Activated CD4-positive, alpha-beta memory T cell treated with anti-CD3 and anti-CD28 coated beads for 36 hours (primary cell): ENCODE measurements around the gene MPV17L2. TPM values are rescaled to one million over a fixed set of nuclear protein-coding genes. Genes with fewer than 3 reads are reported as not detected.

Experiments
- CTCF ChIA-PET: fragments of 350-600 bp; sonication (Branson Sonifier 250); formaldehyde crosslinking; loops from one replicate; lab custom pipeline; 2021; ENCODE audit warnings: antibody characterized with exemption, inconsistent platforms; lab: Charles Lee
- POLR2A ChIA-PET: fragments of 350-600 bp; sonication (Branson Sonifier 250); formaldehyde crosslinking; loops from one replicate; lab custom pipeline; 2021; ENCODE audit warnings: antibody characterized with exemption; lab: Charles Lee
- DNase-seq: peaks from one replicate; pipeline ENCODE4 v3.0.0-alpha.2; 2020
- H3K27ac Mint-ChIP-seq: one replicate; pipeline ENCODE4 v1.8.0; 2021; ENCODE audit warnings: mixed read lengths
- H3K27me3 Mint-ChIP-seq: one replicate; pipeline ENCODE4 v1.8.0; 2021; ENCODE audit warnings: mixed read lengths
- H3K36me3 Mint-ChIP-seq: one replicate; pipeline ENCODE4 v1.8.0; 2021; ENCODE audit warnings: mixed read lengths
- H3K4me1 Mint-ChIP-seq: one replicate; pipeline ENCODE4 v1.8.0; 2021; ENCODE audit warnings: low read depth, mixed read lengths
- H3K4me3 Mint-ChIP-seq: one replicate; pipeline ENCODE4 v1.8.0; 2021; ENCODE audit warnings: mild to moderate bottlenecking, mixed read lengths
- H3K9me3 Mint-ChIP-seq: one replicate; pipeline ENCODE4 v1.8.0; 2021; ENCODE audit warnings: mixed read lengths
- intact Hi-C: fragments of 100-400 bp; cut with micrococcal nuclease; formaldehyde crosslinking; loops from one replicate; pipeline ENCODE4 v1.15.1; 2023
- total RNA-seq, 2 experiments: library from RNA; stranded (reverse); gene quantifications; one replicate each; pipeline ENCODE4 v1.2.3, GENCODE V29; 2021

Gene MPV17L2
- total RNA-seq, 2 experiments from 2014 or later = 6.4 to 7.3 TPM

DNA sequence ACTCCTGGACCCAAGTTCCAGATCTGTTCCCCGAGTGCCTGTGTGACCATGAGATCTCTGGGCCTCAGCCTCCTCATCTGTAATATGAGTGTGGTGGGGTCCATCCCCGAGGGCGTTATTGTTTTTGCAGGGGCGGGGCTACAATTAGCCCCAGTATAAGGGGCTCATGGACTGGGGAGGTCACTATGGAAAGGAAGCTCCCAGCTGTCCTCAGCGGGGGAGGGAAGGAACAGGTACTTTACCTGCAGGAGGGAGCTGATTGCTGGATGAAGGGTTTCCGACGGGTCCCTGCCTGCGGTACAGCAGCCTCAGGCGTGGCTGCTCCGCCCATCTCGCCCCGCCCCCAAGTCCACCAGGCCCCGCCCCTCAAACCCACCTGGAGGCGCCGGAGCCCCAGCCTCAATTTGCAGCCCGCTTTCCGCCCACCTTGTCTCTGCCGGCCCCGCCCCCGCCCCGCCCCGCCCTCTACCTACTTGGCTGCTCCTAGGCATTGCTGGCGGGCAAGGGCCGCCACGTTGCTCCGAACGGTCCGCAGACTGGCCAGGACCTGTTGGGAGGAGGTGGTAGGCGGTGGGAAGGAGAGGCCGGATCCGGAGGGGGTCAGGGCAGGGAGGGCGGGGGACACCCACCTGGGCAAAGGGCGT, 27.7 kb downstream of the MPV17L2 start:
- peaks cover 18% of the 10 kb centered on the region for H3K4me1 Mint-ChIP-seq
- POLR2A ChIA-PET = no interaction called here
- no peak overlapping the region for H3K27ac Mint-ChIP-seq
- no peak overlapping the region for H3K4me3 Mint-ChIP-seq
- CTCF ChIA-PET = interaction anchor here (1.0 to 1.5 kb wide), 2 partner anchors 31 to 168 kb away, joined by 4 to 6 read pairs; no protein-coding TSS in a partner anchor
- no peaks in the 10 kb centered on the region for H3K36me3 Mint-ChIP-seq
- no peaks in the 10 kb centered on the region for H3K9me3 Mint-ChIP-seq
- peaks cover 32% of the 10 kb centered on the region for H3K27me3 Mint-ChIP-seq
- no peak for DNase-seq
- intact Hi-C loops = no loop called here

DNA sequence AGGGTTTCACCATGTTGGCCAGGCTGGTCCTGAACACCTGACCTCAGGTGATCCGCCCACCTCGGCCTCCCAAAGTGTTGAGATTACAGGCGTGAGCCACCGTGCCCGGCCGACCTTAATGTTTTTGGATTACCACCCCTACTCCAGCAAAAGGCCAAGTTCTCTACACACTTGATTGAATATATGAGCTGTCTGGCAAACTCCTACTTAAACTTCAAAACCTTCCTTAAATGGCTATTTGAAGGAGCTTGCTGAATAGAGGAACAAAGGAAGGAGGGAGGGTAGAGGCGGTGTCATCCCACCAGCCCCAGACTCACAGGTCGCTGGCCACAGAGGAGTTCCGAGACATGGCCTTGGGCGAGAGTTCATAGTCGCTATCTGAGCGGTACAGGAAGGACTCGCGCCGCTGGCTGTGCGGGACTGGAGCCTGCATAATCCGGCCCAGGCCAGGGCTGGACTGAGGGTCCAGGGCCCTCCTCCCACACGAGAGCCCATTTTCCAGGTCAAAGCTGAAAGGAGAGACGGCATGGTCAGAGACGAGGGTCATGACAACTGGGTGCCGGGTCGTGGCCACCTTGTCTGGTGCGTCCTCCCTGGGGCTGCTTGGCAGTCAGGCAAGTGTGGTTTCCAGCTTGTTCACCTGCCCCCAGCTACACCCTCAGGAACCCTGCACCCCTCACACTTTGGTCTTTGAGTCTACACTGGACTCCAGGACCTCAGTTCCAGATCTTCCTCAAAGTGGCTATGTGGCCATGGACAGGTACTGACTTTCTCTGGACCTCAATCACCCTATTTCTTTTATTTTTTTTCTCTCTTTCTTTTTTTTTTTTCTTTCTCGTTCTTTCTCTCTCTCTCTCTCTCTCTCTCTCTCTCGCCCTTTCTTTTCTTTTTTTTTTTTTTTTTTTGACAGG, 29.1 kb downstream of the MPV17L2 start:
- POLR2A ChIA-PET = interaction anchor here (0.6 kb wide), 1 partner anchor 362 kb away, joined by 3 read pairs; the partner anchor contains the start of gene RPL18A
- H3K27ac Mint-ChIP-seq = no peak overlapping the region

DNA sequence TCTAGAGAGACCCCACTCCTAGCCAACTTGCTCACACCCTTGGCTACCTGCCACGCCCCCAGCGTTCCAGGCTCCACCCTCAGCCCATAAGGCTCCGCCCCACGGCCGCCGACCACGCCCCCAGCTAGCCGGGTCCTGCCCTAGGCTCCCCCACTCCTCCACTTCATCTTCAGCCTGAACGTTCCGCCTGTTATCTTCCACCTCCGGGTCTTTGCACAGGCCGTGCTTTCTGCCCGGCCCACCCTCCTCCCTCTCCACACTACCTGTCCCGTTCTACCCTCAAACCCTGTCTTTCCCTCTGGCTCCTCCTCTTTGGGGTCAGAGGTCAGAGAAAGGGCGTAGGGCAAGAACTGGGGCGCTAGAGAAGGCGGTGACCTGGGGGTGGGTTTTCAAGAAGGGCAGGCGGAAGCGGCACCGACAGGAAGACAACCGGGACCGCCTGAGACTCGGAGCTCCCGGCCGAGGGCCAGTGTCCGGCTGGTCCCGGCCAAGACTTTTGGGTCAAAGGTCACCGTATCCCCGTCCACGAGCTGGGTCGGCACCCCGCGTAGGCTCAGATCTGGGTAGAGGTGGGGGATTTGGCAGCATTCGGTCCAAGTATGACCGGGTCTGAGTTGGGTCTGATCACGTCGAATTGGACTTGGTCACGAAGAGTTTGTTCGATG, 31.0 kb downstream of the MPV17L2 start:
- intact Hi-C loops = loop anchor here (2.0 kb wide), 2 partner anchors 63 to 71 kb away; partner anchors contain the start of gene PIK3R2
- Mint-ChIP-seq H3K27ac (no peak overlapping the region), H3K36me3 (no peaks in the 10 kb centered on the region), H3K9me3 (no peaks in the 10 kb centered on the region), H3K27me3 (peaks cover 52% of the 10 kb centered on the region), H3K4me3 (peak overlapping the region; percentile 71), H3K4me1 (peaks cover 21% of the 10 kb centered on the region)
- ChIA-PET CTCF (interaction anchor here (0.6 to 1.4 kb wide), 14 partner anchors 9 to 164 kb away, joined by 3 to 13 read pairs (median 3); partner anchors contain the start of genes JUND and RAB3A), POLR2A (interaction anchor here (0.6 to 1.2 kb wide), 2 partner anchors 31 to 66 kb away, joined by 3 read pairs; partner anchors contain the start of gene MPV17L2)
- DNase-seq = peak; percentile 57

More for the DNA sequence above, 29.1 kb downstream of the MPV17L2 start:
- no peaks in the 10 kb centered on the region for H3K36me3 Mint-ChIP-seq
- H3K27me3 Mint-ChIP-seq = peaks cover 40% of the 10 kb centered on the region
- H3K4me1 Mint-ChIP-seq = peaks cover 21% of the 10 kb centered on the region
- intact Hi-C loops = no loop called here
- DNase-seq = no peak
- CTCF ChIA-PET = interaction anchor here (1.0 to 2.3 kb wide), 4 partner anchors 14 to 57 kb away, joined by 3 to 9 read pairs (median 4); no protein-coding TSS in a partner anchor
- H3K4me3 Mint-ChIP-seq = no peak overlapping the region
- no peaks in the 10 kb centered on the region for H3K9me3 Mint-ChIP-seq

DNA sequence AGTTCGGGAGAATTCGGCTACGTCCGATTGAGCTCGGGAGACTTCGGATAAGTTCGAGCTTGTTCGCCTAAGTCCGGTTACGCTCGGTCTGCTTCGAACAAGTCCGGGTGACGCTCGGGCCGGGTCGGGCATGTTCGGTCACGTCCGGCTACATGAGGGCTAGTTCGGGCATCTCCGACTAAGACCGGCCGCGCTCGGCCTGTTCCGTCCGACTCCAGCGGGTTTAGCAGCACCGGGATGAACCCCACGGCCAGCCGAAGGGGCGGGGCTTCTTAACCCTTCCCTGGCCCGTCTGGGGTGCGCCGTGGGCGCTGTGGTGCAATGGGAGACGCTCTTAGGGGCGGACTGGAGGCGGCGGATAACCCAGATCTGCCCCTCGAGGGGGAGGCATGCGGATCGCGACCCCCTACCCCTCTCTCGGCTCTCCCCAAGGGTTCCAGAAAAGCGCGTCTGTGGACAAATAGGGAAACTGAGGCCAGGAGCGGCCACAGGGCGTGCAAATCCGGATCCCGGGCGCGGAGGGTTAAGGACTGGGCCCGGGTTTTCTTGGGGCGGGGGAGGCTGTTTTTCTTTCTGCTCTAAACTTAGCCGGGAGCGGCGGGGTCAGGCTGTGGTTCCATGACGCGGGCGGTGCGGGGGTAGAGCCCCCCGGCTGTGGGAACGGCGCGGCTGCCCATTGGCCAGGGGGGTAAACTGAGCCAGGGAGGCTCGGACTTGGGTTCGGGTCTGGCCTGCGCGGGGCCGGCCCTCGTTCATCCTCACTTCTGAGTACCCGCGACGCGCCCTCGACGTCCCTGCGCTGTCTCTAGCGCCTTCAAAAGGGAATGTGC, 31.7 kb downstream of the MPV17L2 start:
- POLR2A ChIA-PET = interaction anchor here (0.6 to 1.2 kb wide), 2 partner anchors 32 to 67 kb away, joined by 3 read pairs; partner anchors contain the start of gene MPV17L2
- CTCF ChIA-PET = interaction anchor here (0.6 to 1.4 kb wide), 14 partner anchors 8 to 164 kb away, joined by 3 to 13 read pairs (median 4); partner anchors contain the start of genes JUND and RAB3A
- intact Hi-C loops = loop anchor here (2.0 kb wide), 2 partner anchors 64 to 72 kb away; partner anchors contain the start of gene PIK3R2
- no peaks in the 10 kb centered on the region for H3K36me3 Mint-ChIP-seq
- H3K9me3 Mint-ChIP-seq = no peaks in the 10 kb centered on the region
- H3K27ac Mint-ChIP-seq = no peak overlapping the region
- DNase-seq = peak; percentile 96
- H3K4me1 Mint-ChIP-seq = peaks cover 21% of the 10 kb centered on the region
- peak overlapping the region; percentile 71 for H3K4me3 Mint-ChIP-seq
- peaks cover 57% of the 10 kb centered on the region for H3K27me3 Mint-ChIP-seq

DNA sequence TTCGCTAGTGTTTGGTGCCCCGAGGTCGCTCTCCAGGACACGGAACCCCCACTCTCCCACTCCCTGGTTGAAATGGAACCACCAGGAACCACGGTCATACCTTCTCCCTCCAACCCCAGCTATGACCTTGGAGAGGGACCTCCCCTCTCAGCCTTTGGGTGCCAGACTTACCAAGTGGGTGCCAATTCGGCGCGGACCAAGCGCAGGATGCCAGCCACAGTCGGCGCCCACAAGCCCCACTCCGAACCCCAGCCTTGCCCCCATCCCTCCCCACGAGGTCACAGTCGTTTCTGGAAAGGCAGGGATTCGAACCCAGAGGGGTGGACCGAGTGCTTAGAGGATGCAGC, 32.3 kb downstream of the MPV17L2 start:
- Mint-ChIP-seq H3K4me3 (peak overlapping the region; percentile 71), H3K27me3 (peaks cover 58% of the 10 kb centered on the region), H3K4me1 (peaks cover 21% of the 10 kb centered on the region), H3K9me3 (no peaks in the 10 kb centered on the region), H3K27ac (no peak overlapping the region), H3K36me3 (no peaks in the 10 kb centered on the region)
- intact Hi-C loops = loop anchor here (2.0 kb wide), 2 partner anchors 65 to 73 kb away; partner anchors contain the start of gene PIK3R2
- ChIA-PET POLR2A (no interaction called here), CTCF (interaction anchor here (1.2 to 1.3 kb wide), 2 partner anchors 17 to 163 kb away, joined by 3 to 4 read pairs; no protein-coding TSS in a partner anchor)
- no peak for DNase-seq

DNA sequence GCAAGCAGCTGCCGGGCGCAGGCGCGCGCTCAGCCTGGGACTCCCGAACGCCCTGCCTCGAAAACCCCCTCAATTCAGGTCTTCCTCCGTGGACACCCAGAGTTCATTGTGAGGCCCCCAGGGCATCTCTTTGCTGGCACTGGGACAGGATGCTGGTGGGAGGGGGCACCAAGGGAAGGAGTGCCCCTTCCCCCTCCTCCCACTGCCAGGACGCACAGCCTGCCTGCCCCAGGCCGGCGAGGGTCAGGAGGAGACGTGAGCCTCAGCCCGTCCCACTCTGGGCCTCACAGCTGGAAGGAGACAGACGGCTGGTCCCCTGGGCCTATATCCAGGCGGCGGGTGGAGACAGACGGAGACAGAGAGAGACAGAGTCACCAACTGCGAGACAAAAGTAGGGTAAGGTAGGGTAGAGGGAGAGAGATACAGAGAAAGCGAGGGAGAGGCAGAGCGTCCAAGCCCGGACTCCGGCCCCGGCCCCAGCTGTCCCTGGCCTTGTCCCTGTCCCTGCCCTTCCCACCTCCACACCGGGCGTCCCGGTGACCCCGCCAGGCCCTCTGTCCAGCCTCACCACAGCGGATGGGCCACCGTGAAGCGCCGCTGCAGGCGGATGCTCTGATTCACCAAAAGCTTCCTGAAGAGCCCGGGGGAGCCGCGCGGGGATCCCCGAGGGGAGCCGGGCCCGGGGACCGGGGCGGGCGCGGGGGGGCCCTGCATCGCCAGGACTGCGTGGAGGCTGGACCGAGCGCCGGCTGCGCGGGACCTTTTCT, 32.9 kb downstream of the MPV17L2 start, which contains the start of gene PDE4C:
Gene PDE4C, minus strand, starts transcription at position 737 of the 767 bp plus-strand sequence. Its CDS starts 23 bp downstream, at position 714.
- H3K27ac Mint-ChIP-seq = no peak within 1 kb of the TSS

DNA sequence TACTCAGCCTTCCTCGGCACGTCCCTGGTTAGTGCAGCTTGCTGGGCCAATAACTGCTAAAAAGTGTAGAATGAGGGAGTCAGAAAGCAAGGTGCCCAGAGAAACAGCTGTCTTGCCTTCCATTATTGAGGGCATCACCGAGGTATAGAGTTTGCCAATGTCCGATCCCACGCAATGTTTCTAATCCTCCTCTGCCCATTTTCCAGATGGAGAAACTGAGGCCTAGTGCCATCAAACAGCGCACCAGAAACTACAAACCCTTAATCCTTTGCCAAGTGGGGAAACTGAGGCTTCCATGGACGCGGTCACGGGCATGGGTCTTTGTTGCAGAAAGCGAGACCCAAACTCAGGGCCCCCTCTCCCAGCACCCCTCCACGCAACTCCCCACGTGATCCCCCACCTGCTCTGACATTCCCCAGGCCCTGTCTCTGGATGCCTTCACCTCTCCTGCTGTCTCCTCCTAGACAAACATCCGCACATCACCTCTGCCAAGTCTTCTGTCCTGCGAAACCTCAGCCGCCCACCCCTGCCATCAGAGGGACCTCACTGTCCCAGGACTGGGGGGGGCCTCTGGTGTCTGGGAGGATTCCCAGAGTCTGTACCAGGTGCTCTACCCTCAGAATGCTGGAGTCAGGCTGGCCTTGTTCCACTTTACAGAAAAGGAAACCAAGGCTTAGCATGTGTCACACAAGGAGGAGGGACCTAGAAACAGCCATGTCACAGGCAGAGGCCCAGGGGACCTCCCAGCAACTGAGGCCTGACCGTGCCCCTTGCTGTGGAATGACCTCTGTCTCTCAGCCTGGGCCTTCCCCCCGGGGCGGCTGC, 34.1 kb downstream of the MPV17L2 start:
- H3K27me3 Mint-ChIP-seq = peaks cover 64% of the 10 kb centered on the region
- DNase-seq = no peak
- ChIA-PET CTCF (interaction anchor here (1.1 kb wide), 1 partner anchor 25 kb away, joined by 3 read pairs; no protein-coding TSS in a partner anchor), POLR2A (no interaction called here)
- H3K36me3 Mint-ChIP-seq = no peaks in the 10 kb centered on the region
- intact Hi-C loops = loop anchor here (2.0 kb wide), 1 partner anchor 18 kb away; no protein-coding TSS in a partner anchor
- peaks cover 18% of the 10 kb centered on the region for H3K4me1 Mint-ChIP-seq
- no peak overlapping the region for H3K27ac Mint-ChIP-seq
- H3K4me3 Mint-ChIP-seq = no peak overlapping the region
- no peaks in the 10 kb centered on the region for H3K9me3 Mint-ChIP-seq

More for the DNA sequence above, 32.9 kb downstream of the MPV17L2 start, which contains the start of gene PDE4C:
- H3K9me3 Mint-ChIP-seq = no peaks in the 10 kb centered on the region
- ChIA-PET POLR2A (no interaction called here), CTCF (interaction anchor here (1.1 to 1.3 kb wide), 3 partner anchors 18 to 163 kb away, joined by 3 to 4 read pairs (median 3); no protein-coding TSS in a partner anchor)
- DNase-seq = peak; percentile 18
- H3K4me1 Mint-ChIP-seq = peaks cover 18% of the 10 kb centered on the region
- H3K36me3 Mint-ChIP-seq = no peaks in the 10 kb centered on the region
- intact Hi-C loops = loop anchor here (2.0 kb wide), 3 partner anchors 19 to 73 kb away; partner anchors contain the start of gene PIK3R2
- H3K27me3 Mint-ChIP-seq = peaks cover 59% of the 10 kb centered on the region
- peak within 1 kb of the TSS; percentile 71 for H3K4me3 Mint-ChIP-seq

DNA sequence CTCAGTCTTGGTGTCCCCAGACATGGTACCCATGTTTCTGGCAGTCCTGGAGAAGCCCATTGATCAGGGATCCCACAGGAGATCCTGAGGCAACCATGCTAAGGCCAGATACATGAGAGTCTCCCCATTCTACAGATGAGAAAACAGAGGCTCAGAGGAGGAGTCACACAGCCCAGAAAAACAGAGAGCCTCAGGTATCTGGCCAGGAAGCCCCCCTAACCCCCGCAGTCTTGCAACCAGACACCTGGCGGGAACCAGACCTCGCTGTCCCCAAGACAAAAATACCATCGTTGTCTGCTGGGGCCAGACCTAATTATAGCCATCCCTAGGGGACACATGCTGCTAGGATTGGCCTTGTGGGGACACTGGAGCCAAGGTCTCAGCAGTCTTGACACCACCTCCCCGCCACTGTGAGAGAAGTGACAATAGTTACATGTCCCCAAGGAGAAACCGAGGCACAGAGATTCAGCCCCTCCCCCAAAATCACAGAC, 34.8 kb downstream of the MPV17L2 start:
- intact Hi-C loops = loop anchor here (2.0 kb wide), 1 partner anchor 17 kb away; no protein-coding TSS in a partner anchor
- peaks cover 22% of the 10 kb centered on the region for H3K4me1 Mint-ChIP-seq
- H3K9me3 Mint-ChIP-seq = no peaks in the 10 kb centered on the region
- H3K4me3 Mint-ChIP-seq = no peak overlapping the region
- no peak overlapping the region for H3K27ac Mint-ChIP-seq
- H3K36me3 Mint-ChIP-seq = no peaks in the 10 kb centered on the region
- ChIA-PET CTCF (interaction anchor here (1.3 kb wide), 1 partner anchor 24 kb away, joined by 4 read pairs; no protein-coding TSS in a partner anchor), POLR2A (no interaction called here)
- peaks cover 68% of the 10 kb centered on the region for H3K27me3 Mint-ChIP-seq
- no peak for DNase-seq

DNA sequence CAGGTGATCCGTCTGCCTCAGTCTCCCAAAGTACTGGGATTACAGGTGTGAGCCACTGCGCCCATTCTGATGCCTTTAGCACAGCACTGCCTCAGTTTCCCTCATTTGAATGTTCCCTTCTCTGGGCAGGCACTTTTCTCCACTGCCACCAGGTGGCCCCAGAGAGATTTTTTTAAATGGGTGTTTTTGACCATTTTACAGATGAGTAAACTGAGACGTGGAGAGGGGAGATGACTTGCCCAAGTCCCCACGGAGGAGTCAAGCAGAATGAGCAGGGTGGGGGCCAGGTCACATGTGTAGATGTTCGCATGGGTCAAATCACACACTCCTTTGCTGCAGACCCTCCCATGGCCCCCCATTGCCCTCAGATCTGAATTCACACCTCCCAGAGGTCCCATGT, 36.5 kb downstream of the MPV17L2 start:
- Mint-ChIP-seq H3K27me3 (peaks cover 71% of the 10 kb centered on the region), H3K4me3 (no peak overlapping the region), H3K27ac (no peak overlapping the region), H3K36me3 (no peaks in the 10 kb centered on the region), H3K4me1 (peaks cover 16% of the 10 kb centered on the region), H3K9me3 (peaks cover 2% of the 10 kb centered on the region)
- no peak for DNase-seq
- intact Hi-C loops = no loop called here
- CTCF ChIA-PET = interaction anchor here (0.7 to 1.3 kb wide), 3 partner anchors 22 to 177 kb away, joined by 3 to 4 read pairs (median 3); no protein-coding TSS in a partner anchor
- POLR2A ChIA-PET = no interaction called here
